Vagina (tissue), 2 donors: ENCODE results near the gene ADGRG3.

ENCODE experiments used
- POLR2A ChIP-seq, 2 donors: fragments of 450-650 bp; IDR thresholded peaks; one replicate each; pipeline ENCODE4 v1.6.1; 2017; ENCODE audit warnings: antibody characterized with exemption in 2 of 2, mild to moderate bottlenecking in 2 of 2, moderate library complexity in 2 of 2
- POLR2AphosphoS5 ChIP-seq, 2 donors: sonication (generic); formaldehyde crosslinking; IDR thresholded peaks; one replicate each; pipeline ENCODE4 v1.9.0; 2017; ENCODE audit warnings: antibody characterized with exemption in 2 of 2, mild to moderate bottlenecking in 2 of 2, low read depth in 1 of 2; ENCODE audit not compliant: insufficient read depth in 1 of 2
- TF ChIP-seq, protein P1 (sequence below), 3 experiments: fragments of 450-650 bp in 2 of 3; fragments of 200-600 bp in 1 of 3; sonication (generic) in 1 of 3; IDR thresholded peaks; one replicate each; pipeline ENCODE4 v1.5.1; 2017 to 2019; ENCODE audit warnings: antibody characterized with exemption in 3 of 3, mild to moderate bottlenecking in 2 of 3, moderate library complexity in 2 of 3

DNA sequence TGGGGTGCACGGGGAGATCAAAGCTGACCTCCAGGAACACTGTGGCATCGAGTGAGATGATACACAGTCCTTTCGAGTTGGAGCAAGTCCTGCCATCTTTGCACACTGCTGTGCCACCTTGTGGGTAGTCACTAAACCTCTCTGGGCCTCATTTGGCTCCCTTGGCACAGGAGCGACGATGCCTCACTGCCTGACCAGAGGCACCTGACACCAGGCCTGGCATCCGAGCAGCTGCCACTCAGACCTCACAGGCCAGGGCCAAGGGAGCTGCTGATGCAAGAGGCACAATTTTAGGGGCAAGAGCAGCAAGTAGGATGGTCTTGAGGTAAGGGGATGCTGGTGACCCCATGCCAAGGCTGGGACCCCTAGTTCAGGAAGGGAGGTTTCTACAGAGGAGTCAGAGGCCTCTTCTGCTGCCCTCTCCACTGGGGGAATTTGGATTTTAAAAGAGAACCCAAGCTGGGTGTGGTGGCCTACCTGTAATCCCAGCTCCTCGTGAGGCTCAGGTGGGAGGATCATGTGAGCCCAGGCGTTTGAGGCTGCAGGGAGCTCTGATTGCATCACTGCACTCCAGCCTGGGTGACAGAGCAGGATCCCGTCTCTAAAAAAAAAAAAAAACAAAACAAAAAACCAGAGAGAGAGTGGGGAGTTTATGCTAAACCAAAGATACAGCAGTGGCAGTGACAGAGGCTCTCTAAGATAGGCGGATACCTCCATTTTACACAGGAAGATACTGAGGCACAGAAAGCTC, 46.4 kb upstream of the ADGRG3 start:
- no peak for TF ChIP-seq POLR2A (IDR thresholded peaks at IDR 0.05)
- peak in 1 of 2 donors; percentile 43 for TF ChIP-seq POLR2AphosphoS5 (IDR thresholded peaks at IDR 0.05; ENCODE audit: insufficient read depth in 1 of 2, low read depth in 1 of 2)
- TF ChIP-seq, protein P1, sequence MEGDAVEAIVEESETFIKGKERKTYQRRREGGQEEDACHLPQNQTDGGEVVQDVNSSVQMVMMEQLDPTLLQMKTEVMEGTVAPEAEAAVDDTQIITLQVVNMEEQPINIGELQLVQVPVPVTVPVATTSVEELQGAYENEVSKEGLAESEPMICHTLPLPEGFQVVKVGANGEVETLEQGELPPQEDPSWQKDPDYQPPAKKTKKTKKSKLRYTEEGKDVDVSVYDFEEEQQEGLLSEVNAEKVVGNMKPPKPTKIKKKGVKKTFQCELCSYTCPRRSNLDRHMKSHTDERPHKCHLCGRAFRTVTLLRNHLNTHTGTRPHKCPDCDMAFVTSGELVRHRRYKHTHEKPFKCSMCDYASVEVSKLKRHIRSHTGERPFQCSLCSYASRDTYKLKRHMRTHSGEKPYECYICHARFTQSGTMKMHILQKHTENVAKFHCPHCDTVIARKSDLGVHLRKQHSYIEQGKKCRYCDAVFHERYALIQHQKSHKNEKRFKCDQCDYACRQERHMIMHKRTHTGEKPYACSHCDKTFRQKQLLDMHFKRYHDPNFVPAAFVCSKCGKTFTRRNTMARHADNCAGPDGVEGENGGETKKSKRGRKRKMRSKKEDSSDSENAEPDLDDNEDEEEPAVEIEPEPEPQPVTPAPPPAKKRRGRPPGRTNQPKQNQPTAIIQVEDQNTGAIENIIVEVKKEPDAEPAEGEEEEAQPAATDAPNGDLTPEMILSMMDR (IDR thresholded peaks at IDR 0.05), result no peak
